ENCODE data around the gene LTBP1. TPM values are rescaled to one million over a fixed set of nuclear protein-coding genes. Genes with fewer than 3 reads are reported as not detected.

LTBP1 gene
- total RNA-seq, 1 donor from 2014 or later, result 327 TPM

- peaks cover 5% of the 10 kb centered on the region for H3K27me3 Mint-ChIP-seq (ENCODE audit: unreplicated experiment)
- H3K4me3 Mint-ChIP-seq (ENCODE audit: unreplicated experiment), result no peak overlapping the region
- H3K27ac Mint-ChIP-seq (ENCODE audit: unreplicated experiment), result no peak overlapping the region
- peaks cover 16% of the 10 kb centered on the region for H3K4me1 Mint-ChIP-seq (ENCODE audit: unreplicated experiment)
- no peak for DNase-seq (ENCODE audit: low spot score)
- no peaks in the 10 kb centered on the region for H3K9me3 Mint-ChIP-seq (ENCODE audit: unreplicated experiment)
- H3K36me3 Mint-ChIP-seq (ENCODE audit: low read depth, unreplicated experiment), result no peaks in the 10 kb centered on the region
- TF ChIP-seq CTCF (IDR thresholded peaks at IDR 0.05; ENCODE audit: unreplicated experiment), result no peak
These were observed 86.9 kb downstream of the LTBP1 start for GRCh38 chr2:33033606-33034081.

- DNase-seq (ENCODE audit: low spot score), result no peak
- H3K27ac Mint-ChIP-seq (ENCODE audit: unreplicated experiment), result no peak overlapping the region
- no peak for TF ChIP-seq CTCF (IDR thresholded peaks at IDR 0.05; ENCODE audit: unreplicated experiment)
- no peak overlapping the region for H3K4me3 Mint-ChIP-seq (ENCODE audit: unreplicated experiment)
- H3K4me1 Mint-ChIP-seq (ENCODE audit: unreplicated experiment), result peaks cover 16% of the 10 kb centered on the region
- no peaks in the 10 kb centered on the region for H3K9me3 Mint-ChIP-seq (ENCODE audit: unreplicated experiment)
- H3K36me3 Mint-ChIP-seq (ENCODE audit: low read depth, unreplicated experiment), result peaks cover 2% of the 10 kb centered on the region
- H3K27me3 Mint-ChIP-seq (ENCODE audit: unreplicated experiment), result peaks cover 5% of the 10 kb centered on the region
These were observed 88.0 kb downstream of the LTBP1 start for GRCh38 chr2:33034784-33035183.

- H3K27me3 Mint-ChIP-seq (ENCODE audit: unreplicated experiment), result peaks cover 1% of the 10 kb centered on the region
- no peaks in the 10 kb centered on the region for H3K9me3 Mint-ChIP-seq (ENCODE audit: unreplicated experiment)
- no peak for TF ChIP-seq CTCF (IDR thresholded peaks at IDR 0.05; ENCODE audit: unreplicated experiment)
- H3K27ac Mint-ChIP-seq (ENCODE audit: unreplicated experiment), result no peak overlapping the region
- H3K4me1 Mint-ChIP-seq (ENCODE audit: unreplicated experiment), result no peaks in the 10 kb centered on the region
- no peak for DNase-seq (ENCODE audit: low spot score)
- H3K36me3 Mint-ChIP-seq (ENCODE audit: low read depth, unreplicated experiment), result peaks cover 18% of the 10 kb centered on the region
- H3K4me3 Mint-ChIP-seq (ENCODE audit: unreplicated experiment), result no peak overlapping the region
These were observed 91.5 kb downstream of the LTBP1 start for GRCh38 chr2:33038230-33038629.

GRCh38 chr2:33038799-33039198 lies 92.0 kb downstream of the LTBP1 start:
- no peaks in the 10 kb centered on the region for H3K9me3 Mint-ChIP-seq (ENCODE audit: unreplicated experiment)
- H3K36me3 Mint-ChIP-seq (ENCODE audit: low read depth, unreplicated experiment), result peaks cover 23% of the 10 kb centered on the region
- no peak overlapping the region for H3K27ac Mint-ChIP-seq (ENCODE audit: unreplicated experiment)
- no peak overlapping the region for H3K4me3 Mint-ChIP-seq (ENCODE audit: unreplicated experiment)
- no peak for TF ChIP-seq CTCF (IDR thresholded peaks at IDR 0.05; ENCODE audit: unreplicated experiment)
- H3K4me1 Mint-ChIP-seq (ENCODE audit: unreplicated experiment), result peaks cover 4% of the 10 kb centered on the region
- H3K27me3 Mint-ChIP-seq (ENCODE audit: unreplicated experiment), result peaks cover 1% of the 10 kb centered on the region
- DNase-seq (ENCODE audit: low spot score), result no peak

- peaks cover 4% of the 10 kb centered on the region for H3K4me1 Mint-ChIP-seq (ENCODE audit: unreplicated experiment)
- peaks cover 3% of the 10 kb centered on the region for H3K27me3 Mint-ChIP-seq (ENCODE audit: unreplicated experiment)
- peaks cover 23% of the 10 kb centered on the region for H3K36me3 Mint-ChIP-seq (ENCODE audit: low read depth, unreplicated experiment)
- H3K27ac Mint-ChIP-seq (ENCODE audit: unreplicated experiment), result no peak overlapping the region
- TF ChIP-seq CTCF (IDR thresholded peaks at IDR 0.05; ENCODE audit: unreplicated experiment), result no peak
- no peak for DNase-seq (ENCODE audit: low spot score)
- H3K4me3 Mint-ChIP-seq (ENCODE audit: unreplicated experiment), result no peak overlapping the region
- no peaks in the 10 kb centered on the region for H3K9me3 Mint-ChIP-seq (ENCODE audit: unreplicated experiment)
These were observed 93.8 kb downstream of the LTBP1 start for GRCh38 chr2:33040541-33040940.
